ENCODE measurements around the gene GPR35.

The GPR35 gene

GRCh38 chr2:240602266-240603050, 22.8 kb upstream of the GPR35 start:
- peaks cover 0 to 11% (median 7%) of the 10 kb centered on the region in 10 experiments; a peak in 9 of 20 replicates for H3K4me1 ChIP-seq
- no peak overlapping the region for H3K4me2 ChIP-seq
- peaks cover 0 to 42% (median 16%) of the 10 kb centered on the region in 11 experiments; a peak in 13 of 22 replicates for H4K20me1 ChIP-seq
- H3K27me3 ChIP-seq, result no peaks in the 10 kb centered on the region
- TF ChIP-seq Cebpa-rat (IDR thresholded peaks at IDR 0.05), result no peak
- H3K4me3 ChIP-seq, result no peak overlapping the region
- H3K27ac ChIP-seq, result no peak overlapping the region
- peaks cover 28 to 60% (median 55%) of the 10 kb centered on the region in 11 experiments for H3K36me3 ChIP-seq
- H3K9ac ChIP-seq, result no peak overlapping the region
- H3K9me3 ChIP-seq (replicated peaks in 1 of 11), result no peaks in the 10 kb centered on the region

- peaks cover 20 to 52% (median 47%) of the 10 kb centered on the region in 11 experiments for H3K36me3 ChIP-seq
- peaks cover 0 to 11% (median 7%) of the 10 kb centered on the region in 10 experiments; a peak in 9 of 20 replicates for H3K4me1 ChIP-seq
- no peak overlapping the region for H3K9ac ChIP-seq
- no peak for TF ChIP-seq Cebpa-rat (IDR thresholded peaks at IDR 0.05)
- H3K9me3 ChIP-seq (replicated peaks in 1 of 11), result no peaks in the 10 kb centered on the region
- peaks cover 0 to 34% (median 10%) of the 10 kb centered on the region in 11 experiments; a peak in 9 of 22 replicates for H4K20me1 ChIP-seq
- no peaks in the 10 kb centered on the region for H3K27me3 ChIP-seq
- no peak overlapping the region; a peak in 1 of 22 replicates for H3K4me2 ChIP-seq
- H3K27ac ChIP-seq, result no peak overlapping the region; a peak in 1 of 22 replicates
- no peak overlapping the region for H3K4me3 ChIP-seq
These were observed 22.0 kb upstream of the GPR35 start for GRCh38 chr2:240603081-240603835.

- Histone ChIP-seq H3K9me3 (replicated peaks in 1 of 11) (no peaks in the 10 kb centered on the region), H3K27ac (peak overlapping the region in 1 of 11 experiments; percentile 10; a peak in 2 of 22 replicates), H3K36me3 (peaks cover 14 to 46% (median 41%) of the 10 kb centered on the region in 11 experiments; a peak in 21 of 22 replicates), H3K4me2 (peak overlapping the region in 1 of 11 experiments; percentile 40; a peak in 2 of 22 replicates), H3K4me1 (peaks cover 0 to 11% (median 7%) of the 10 kb centered on the region in 10 experiments; a peak in 9 of 20 replicates), H4K20me1 (peaks cover 0 to 28% (median 7%) of the 10 kb centered on the region in 11 experiments; a peak in 9 of 22 replicates), H3K9ac (peak overlapping the region in 1 of 11 experiments; percentile 29; a peak in 1 of 22 replicates), H3K27me3 (no peaks in the 10 kb centered on the region), H3K4me3 (no peak overlapping the region)
- TF ChIP-seq Cebpa-rat (IDR thresholded peaks at IDR 0.05), result no peak
These were observed 21.4 kb upstream of the GPR35 start for GRCh38 chr2:240603846-240604245.

GRCh38 chr2:240604291-240604938, 20.9 kb upstream of the GPR35 start:
- Histone ChIP-seq H3K9ac (peak overlapping the region in 1 of 11 experiments; percentile 29; a peak in 1 of 22 replicates), H4K20me1 (peaks cover 0 to 23% (median 7%) of the 10 kb centered on the region in 11 experiments; a peak in 9 of 22 replicates), H3K4me2 (peak overlapping the region in 1 of 11 experiments; percentile 40; a peak in 1 of 22 replicates), H3K4me1 (peaks cover 0 to 11% (median 7%) of the 10 kb centered on the region in 10 experiments; a peak in 9 of 20 replicates), H3K27ac (peak overlapping the region in 1 of 11 experiments; percentile 10; a peak in 2 of 22 replicates), H3K27me3 (no peaks in the 10 kb centered on the region), H3K4me3 (no peak overlapping the region), H3K36me3 (peaks cover 8 to 41% (median 35%) of the 10 kb centered on the region in 11 experiments; a peak in 21 of 22 replicates), H3K9me3 (replicated peaks in 1 of 11) (no peaks in the 10 kb centered on the region)
- no peak for TF ChIP-seq Cebpa-rat (IDR thresholded peaks at IDR 0.05)

- no peak overlapping the region for H3K9ac ChIP-seq
- peaks cover 0 to 19% (median 6%) of the 10 kb centered on the region in 11 experiments; a peak in 9 of 22 replicates for H4K20me1 ChIP-seq
- peak overlapping the region in 1 of 11 experiments; percentile 5; a peak in 1 of 22 replicates for H3K27ac ChIP-seq
- H3K36me3 ChIP-seq, result peaks cover 5 to 34% (median 28%) of the 10 kb centered on the region in 11 experiments; a peak in 18 of 22 replicates
- TF ChIP-seq Cebpa-rat (IDR thresholded peaks at IDR 0.05), result no peak
- H3K4me1 ChIP-seq, result peaks cover 0 to 11% (median 7%) of the 10 kb centered on the region in 10 experiments; a peak in 9 of 20 replicates
- H3K4me2 ChIP-seq, result no peak overlapping the region
- no peaks in the 10 kb centered on the region for H3K27me3 ChIP-seq
- H3K4me3 ChIP-seq, result no peak overlapping the region
- no peaks in the 10 kb centered on the region for H3K9me3 ChIP-seq (replicated peaks in 1 of 11)
These were observed 20.2 kb upstream of the GPR35 start for GRCh38 chr2:240604939-240605716.

GRCh38 chr2:240605867-240606743, 19.2 kb upstream of the GPR35 start:
- H3K9ac ChIP-seq, result no peak overlapping the region
- no peak for TF ChIP-seq Cebpa-rat (IDR thresholded peaks at IDR 0.05)

More at GRCh38 chr2:240605867-240606743, 19.2 kb upstream of the GPR35 start:
- Histone ChIP-seq H3K27ac (no peak overlapping the region), H3K4me3 (no peak overlapping the region), H4K20me1 (peaks cover 0 to 10% (median 0%) of the 10 kb centered on the region in 11 experiments; a peak in 4 of 22 replicates), H3K4me2 (no peak overlapping the region), H3K4me1 (peaks cover 0 to 14% (median 7%) of the 10 kb centered on the region in 10 experiments; a peak in 14 of 20 replicates), H3K36me3 (peaks cover 0 to 24% (median 18%) of the 10 kb centered on the region in 11 experiments; a peak in 13 of 22 replicates), H3K9me3 (replicated peaks in 1 of 11) (no peaks in the 10 kb centered on the region), H3K27me3 (no peaks in the 10 kb centered on the region)

Data from BLaER1 treated with 17β-estradiol and CSF1 and Interleukin-3, amounts not matched to agents 10 nM and 100 nM (cell line).